ENCODE measurements around the gene INAVA.

GRCh38 chr1:200866521-200866920 is 28.2 kb upstream of the INAVA start:
- TF ChIP-seq, protein P1, sequence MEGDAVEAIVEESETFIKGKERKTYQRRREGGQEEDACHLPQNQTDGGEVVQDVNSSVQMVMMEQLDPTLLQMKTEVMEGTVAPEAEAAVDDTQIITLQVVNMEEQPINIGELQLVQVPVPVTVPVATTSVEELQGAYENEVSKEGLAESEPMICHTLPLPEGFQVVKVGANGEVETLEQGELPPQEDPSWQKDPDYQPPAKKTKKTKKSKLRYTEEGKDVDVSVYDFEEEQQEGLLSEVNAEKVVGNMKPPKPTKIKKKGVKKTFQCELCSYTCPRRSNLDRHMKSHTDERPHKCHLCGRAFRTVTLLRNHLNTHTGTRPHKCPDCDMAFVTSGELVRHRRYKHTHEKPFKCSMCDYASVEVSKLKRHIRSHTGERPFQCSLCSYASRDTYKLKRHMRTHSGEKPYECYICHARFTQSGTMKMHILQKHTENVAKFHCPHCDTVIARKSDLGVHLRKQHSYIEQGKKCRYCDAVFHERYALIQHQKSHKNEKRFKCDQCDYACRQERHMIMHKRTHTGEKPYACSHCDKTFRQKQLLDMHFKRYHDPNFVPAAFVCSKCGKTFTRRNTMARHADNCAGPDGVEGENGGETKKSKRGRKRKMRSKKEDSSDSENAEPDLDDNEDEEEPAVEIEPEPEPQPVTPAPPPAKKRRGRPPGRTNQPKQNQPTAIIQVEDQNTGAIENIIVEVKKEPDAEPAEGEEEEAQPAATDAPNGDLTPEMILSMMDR (IDR thresholded peaks at IDR 0.05) = no peak
- TF ChIP-seq POLR2AphosphoS5 (IDR thresholded peaks at IDR 0.05; ENCODE audit: insufficient read depth in 1 of 2, low read depth in 1 of 2) = no peak
